GM19397 (cell line): ENCODE results near the gene CCDC136.

Experiments used
- ATAC-seq: cut with Tn5 transposase; IDR thresholded peaks from one replicate; pipeline ENCODE4 v1.9.1; 2021; ENCODE audit warnings: mild to moderate bottlenecking, moderate library complexity; ENCODE audit not compliant: unreplicated experiment

CCDC136 gene

DNA sequence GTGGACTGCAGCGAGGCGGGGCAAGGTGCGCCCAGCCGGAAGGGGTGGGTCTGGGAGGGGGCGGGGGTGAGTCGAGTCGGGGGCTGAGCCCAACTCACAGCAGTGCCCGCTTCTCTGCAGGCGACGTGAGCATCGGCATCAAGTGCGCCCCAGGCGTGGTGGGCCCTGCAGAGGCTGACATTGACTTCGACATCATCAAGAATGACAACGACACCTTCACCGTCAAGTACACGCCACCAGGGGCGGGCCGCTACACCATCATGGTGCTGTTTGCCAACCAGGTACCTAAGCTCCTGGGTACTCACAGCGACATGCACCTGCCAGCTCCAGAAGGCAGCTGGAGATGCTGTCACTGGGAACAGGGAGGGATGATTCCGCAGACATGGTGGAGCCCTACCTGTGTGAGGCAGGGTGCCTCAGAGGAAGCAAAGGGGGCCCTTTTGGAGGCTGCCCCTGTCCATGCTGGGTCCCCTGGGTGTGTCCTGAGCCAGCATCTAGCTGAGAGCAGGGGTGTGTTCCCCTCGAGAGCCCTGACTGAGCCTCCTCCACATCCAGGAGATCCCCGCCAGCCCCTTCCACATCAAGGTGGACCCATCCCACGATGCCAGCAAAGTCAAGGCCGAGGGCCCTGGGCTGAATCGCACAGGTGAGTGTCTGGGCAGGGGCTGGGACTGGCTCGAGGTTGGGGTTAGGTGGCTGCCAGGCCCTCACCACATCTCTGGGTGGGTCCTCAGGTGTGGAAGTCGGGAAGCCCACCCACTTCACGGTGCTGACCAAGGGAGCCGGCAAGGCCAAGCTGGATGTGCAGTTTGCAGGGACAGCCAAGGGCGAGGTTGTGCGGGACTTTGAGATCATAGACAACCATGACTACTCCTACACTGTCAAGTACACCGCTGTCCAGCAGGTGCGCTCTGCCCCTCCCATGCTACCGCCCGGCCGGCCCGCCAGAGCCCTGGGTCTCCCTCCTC lies 51.2 kb downstream of the CCDC136 start:
- no peak for ATAC-seq

DNA sequence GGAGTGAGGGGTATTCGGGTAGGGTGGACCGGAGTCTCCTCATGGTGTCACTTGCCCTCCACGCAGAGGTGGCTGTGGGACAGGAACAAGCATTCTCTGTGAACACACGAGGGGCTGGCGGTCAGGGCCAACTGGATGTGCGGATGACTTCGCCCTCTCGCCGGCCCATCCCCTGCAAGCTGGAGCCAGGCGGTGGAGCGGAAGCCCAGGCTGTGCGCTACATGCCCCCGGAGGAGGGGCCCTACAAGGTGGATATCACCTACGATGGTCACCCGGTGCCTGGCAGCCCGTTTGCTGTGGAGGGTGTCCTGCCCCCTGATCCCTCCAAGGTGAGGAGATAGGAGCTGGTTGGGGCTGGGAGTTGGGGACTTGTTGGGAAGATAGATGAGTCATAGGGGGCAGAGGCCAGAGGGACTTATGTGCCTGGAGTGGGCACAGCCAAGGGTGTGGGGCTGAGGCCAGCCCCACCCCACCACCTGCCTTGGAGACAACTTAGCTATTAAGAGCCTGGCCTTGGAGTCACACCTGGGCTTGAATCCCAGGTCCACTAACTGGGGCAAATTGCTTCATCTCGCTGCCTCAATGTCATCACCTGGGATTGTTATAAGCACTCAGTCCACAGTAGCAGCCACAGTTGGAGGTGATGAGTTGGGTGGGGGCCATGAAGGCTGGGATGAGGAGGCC lies 52.3 kb downstream of the CCDC136 start:
- ATAC-seq = no peak

DNA sequence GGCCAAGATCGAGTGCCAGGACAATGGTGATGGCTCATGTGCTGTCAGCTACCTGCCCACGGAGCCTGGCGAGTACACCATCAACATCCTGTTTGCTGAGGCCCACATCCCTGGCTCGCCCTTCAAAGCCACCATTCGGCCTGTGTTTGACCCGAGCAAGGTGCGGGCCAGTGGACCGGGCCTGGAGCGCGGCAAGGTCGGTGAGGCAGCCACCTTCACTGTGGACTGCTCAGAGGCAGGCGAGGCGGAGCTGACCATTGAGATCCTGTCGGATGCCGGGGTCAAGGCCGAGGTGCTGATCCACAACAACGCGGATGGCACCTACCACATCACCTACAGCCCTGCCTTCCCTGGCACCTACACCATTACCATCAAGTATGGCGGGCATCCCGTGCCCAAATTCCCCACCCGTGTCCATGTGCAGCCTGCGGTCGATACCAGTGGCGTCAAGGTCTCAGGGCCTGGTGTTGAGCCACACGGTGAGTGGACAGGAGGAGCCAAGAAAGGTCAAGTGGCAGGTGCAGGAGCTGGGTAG lies 53.1 kb downstream of the CCDC136 start:
- no peak for ATAC-seq

DNA sequence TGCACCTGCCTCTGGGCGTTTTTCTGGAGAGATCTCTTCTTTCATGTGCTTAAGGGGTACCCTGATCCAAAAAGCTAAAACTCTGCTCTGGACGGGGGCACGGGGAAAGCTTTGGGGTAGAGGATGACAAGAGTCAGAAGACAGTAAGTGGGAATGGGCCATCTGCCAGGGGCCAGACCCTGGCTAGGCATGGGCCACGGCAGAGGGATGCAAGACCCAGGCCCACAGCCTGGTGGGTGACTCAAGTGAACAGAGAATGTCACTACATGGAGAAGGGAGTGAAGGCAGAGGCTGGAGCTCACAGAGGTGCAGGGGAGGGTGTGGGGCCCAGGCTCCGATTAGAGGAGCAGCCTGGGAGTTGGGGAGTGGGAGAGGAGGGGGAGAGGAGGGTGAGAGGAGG lies 53.7 kb downstream of the CCDC136 start:
- no peak for ATAC-seq

DNA sequence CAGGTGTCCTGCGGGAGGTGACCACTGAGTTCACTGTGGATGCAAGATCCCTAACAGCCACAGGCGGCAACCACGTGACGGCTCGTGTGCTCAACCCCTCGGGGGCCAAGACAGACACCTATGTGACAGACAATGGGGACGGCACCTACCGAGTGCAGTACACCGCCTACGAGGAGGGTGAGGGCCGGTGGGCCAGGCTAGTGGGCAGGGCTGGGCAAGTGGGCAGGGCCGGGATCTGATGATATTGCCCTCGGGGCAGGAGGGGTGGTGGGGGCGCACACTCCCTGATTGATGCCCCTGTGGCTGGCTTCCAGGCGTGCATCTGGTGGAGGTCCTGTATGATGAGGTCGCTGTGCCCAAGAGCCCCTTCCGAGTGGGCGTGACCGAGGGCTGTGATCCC lies 54.2 kb downstream of the CCDC136 start:
- no peak for ATAC-seq

DNA sequence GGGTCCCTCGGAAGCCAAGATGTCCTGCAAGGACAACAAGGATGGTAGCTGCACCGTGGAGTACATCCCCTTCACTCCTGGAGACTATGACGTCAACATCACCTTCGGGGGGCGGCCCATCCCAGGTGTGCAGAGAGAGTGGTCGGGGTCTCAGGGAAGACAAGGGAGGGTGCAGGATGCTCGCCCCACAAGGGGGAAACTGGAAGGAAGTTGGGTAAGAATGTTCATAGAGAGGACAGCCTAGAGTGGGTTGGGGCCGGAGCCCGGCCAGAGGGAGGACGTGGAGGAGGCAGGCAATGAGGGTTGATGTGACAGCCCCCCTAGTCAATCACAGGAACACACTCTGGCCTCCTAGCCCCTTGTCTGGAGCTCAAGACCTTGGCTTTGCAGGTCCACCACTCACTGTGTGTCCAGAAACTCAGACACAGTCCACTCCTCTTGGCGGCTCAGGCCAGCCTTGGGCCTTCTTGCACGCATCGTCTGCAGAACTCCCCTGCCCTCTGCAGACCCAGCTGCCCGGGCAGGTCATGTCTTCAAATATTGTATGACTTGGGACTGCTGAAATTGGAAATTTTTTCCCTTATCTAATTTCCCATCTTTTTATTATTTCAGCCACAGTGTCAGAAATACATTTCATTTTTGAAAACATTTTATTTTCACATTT lies 55.1 kb downstream of the CCDC136 start:
- ATAC-seq = no peak

DNA sequence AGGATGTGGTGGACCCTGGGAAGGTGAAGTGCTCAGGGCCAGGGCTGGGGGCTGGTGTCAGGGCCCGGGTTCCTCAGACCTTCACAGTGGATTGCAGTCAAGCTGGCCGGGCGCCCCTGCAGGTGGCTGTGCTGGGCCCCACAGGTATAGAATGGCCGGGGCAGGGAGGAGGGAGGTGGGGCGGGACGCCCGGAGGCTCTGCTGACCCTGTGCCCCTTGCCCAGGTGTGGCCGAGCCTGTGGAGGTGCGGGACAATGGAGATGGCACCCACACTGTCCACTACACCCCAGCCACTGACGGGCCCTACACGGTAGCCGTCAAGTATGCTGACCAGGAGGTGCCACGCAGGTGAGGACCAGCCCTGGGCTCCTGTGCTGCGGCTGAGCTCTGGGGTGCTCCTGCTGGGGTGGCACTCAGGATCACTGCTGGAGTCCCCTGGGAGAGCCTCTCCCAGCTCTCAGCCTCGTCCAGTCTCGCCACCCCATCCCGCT lies 56.0 kb downstream of the CCDC136 start:
- no peak for ATAC-seq

DNA sequence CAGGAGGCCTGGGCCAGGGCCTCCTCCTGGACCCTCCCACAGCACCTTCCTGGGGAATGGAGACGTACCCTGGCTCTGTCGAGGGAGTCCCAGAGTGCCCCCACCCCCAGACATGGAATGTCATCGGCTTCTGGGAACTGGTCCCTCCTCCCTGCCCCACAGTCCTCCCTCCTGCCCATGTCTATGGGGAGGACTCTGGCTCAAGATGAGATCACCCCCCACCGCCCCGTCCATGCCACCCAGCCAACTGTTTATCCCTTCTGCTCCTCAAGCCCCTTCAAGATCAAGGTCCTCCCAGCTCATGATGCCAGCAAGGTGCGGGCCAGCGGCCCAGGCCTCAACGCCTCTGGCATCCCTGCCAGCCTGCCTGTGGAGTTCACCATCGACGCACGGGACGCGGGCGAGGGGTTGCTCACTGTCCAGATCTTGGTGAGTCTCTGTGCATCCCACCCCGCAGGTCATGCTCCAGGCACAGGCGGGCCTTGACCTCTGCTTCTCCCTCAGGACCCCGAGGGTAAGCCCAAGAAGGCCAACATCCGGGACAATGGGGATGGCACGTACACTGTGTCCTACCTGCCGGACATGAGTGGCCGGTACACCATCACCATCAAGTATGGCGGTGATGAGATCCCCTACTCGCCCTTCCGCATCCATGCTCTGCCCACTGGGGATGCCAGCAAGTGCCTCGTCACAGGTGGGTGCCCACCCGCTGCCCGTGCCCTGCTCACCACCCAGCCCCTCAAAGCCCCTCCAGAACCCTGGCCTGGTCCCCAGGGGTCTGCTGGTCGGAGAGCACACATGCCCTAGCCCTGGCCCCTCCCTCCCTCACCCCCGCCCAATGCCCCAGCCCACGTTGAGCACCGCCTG lies 56.8 kb downstream of the CCDC136 start:
- ATAC-seq = no peak

DNA sequence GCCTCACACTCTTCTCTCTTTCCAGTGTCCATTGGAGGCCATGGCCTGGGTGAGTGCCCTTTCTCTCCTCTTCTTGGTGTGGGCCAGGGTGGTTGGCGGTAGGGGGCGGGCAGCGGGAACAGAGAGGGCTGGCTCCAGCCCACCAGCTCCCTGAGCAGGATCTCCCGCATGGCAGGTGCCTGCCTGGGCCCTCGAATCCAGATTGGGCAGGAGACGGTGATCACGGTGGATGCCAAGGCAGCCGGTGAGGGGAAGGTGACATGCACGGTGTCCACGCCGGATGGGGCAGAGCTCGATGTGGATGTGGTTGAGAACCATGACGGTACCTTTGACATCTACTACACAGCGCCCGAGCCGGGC lies 57.4 kb downstream of the CCDC136 start:
- ATAC-seq = no peak

DNA sequence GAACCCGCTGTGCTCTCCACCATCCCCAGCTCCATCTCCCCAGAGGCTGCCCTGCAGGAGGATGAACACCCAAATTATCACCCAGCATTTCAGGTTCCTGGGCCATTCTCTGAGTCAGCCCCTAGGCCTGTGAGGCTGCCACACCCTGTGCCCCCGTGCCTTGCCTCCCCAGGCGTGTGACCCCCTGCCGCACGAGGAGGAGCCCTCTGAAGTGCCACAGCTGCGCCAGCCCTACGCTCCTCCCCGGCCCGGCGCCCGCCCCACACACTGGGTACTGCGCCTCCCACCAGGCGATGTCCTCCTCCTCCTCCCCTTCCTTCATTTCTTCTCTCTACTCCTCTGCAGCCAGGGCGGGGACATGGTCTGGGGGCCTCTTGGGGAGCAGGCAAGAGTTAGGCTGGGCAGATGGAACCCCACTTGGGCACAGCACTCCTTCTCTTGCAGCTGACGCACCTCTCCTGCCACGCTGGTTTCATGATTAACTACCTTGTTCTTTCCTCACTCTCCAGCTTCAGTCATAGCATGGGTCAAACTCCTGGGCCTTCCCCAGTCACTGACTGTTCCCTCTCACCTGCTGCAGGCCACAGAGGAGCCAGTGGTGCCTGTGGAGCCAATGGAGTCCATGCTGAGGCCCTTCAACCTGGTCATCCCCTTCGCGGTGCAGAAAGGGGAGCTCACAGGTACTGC lies 58.2 kb downstream of the CCDC136 start:
- no peak for ATAC-seq

DNA sequence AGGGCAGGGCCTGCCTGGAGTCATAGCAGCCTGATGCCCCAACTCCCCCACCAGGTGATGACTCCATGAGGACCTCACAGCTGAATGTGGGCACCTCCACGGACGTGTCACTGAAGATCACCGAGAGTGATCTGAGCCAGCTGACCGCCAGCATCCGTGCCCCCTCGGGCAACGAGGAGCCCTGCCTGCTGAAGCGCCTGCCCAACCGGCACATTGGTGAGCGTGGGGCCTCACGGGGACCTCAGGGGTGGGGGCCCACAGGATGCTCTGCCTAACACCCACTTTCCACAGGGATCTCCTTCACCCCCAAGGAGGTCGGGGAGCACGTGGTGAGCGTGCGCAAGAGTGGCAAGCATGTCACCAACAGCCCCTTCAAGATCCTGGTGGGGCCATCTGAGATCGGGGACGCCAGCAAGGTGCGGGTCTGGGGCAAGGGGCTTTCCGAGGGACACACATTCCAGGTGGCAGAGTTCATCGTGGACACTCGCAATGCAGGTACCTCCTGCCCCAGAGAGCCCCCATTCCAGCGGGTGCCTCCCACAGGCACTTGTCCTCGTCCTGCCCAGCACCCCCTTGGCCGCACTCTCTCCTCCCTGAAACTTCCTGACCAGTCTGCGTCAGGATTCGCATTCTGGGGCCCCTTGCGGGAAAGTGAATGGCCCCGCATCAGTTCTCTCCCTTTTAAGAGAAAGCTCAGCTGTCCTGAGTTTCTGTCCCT lies 60.9 kb downstream of the CCDC136 start:
- no peak for ATAC-seq

DNA sequence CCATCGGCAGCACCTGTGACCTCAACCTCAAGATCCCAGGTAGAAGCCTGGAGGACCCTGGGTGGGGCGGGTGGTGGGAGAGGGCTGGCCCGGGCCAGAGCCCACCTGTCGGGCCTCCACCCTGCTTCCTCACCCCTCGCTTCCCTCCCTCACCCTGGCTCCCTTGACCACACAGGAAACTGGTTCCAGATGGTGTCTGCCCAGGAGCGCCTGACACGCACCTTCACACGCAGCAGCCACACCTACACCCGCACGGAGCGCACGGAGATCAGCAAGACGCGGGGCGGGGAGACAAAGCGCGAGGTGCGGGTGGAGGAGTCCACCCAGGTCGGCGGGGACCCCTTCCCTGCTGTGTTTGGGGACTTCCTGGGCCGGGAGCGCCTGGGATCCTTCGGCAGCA lies 62.0 kb downstream of the CCDC136 start:
- ATAC-seq = no peak

DNA sequence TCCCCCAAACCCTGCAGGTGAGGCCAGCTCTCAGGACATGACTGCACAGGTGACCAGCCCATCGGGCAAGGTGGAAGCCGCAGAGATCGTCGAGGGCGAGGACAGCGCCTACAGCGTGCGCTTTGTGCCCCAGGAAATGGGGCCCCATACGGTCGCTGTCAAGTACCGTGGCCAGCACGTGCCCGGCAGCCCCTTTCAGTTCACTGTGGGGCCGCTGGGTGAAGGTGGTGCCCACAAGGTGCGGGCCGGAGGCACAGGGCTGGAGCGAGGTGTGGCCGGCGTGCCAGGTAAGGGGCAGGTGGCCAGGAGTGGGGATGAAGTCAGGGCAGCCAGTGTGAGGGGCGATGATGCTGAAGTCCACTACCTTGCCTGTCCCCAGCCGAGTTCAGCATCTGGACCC lies 62.6 kb downstream of the CCDC136 start:
- no peak for ATAC-seq

DNA sequence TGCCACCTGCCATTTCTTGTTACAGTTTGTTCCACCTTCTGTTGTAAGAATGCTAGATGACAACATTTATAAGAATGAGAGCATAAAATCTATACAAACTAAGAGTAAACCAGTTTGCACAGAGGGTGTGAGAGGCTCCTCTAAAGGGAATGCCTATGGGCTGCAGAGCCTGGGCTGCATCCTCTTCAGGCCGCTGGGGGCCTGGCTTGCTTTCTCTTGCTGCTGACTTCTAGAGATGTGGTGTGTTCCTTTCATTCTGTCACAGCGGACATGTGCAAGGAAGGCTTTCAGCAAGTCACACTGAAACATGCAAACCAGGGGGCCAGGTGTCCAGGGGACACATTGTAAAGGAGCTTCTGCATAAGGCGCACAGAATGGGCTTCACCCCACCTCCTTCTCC lies 63.8 kb downstream of the CCDC136 start:
- ATAC-seq = no peak

DNA sequence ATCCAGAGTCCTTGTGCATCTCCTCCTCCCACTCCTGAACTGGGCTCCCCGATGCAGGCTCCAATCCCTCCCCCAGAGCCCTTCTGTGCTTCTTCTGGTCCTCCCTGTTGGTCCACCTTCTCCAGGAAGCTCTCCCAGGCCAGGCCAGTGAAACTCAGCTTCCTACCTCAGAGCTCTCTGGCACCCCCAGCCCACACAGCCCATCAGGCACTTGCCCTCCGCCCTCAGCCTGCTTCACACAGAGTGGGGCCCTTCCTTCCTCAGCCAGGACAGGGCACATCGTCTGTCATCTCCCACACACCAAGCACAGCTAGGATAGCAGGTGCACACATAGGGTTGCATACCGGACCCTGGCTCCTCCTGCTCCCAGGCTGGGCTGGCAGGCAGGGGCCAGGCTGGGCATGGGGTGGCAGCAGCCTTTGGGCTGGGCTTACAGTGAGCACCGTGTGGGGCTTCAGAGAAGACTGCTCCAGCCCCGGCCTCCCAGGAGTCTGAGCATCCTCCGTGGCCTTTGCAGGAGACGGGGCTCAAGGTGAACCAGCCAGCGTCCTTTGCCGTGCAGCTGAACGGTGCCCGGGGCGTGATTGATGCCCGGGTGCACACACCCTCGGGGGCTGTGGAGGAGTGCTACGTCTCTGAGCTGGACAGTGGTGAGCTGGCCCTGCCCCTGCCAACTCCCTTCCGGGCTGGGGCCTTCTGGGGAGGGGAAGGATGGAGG lies 64.4 kb downstream of the CCDC136 start:
- ATAC-seq = no peak

DNA sequence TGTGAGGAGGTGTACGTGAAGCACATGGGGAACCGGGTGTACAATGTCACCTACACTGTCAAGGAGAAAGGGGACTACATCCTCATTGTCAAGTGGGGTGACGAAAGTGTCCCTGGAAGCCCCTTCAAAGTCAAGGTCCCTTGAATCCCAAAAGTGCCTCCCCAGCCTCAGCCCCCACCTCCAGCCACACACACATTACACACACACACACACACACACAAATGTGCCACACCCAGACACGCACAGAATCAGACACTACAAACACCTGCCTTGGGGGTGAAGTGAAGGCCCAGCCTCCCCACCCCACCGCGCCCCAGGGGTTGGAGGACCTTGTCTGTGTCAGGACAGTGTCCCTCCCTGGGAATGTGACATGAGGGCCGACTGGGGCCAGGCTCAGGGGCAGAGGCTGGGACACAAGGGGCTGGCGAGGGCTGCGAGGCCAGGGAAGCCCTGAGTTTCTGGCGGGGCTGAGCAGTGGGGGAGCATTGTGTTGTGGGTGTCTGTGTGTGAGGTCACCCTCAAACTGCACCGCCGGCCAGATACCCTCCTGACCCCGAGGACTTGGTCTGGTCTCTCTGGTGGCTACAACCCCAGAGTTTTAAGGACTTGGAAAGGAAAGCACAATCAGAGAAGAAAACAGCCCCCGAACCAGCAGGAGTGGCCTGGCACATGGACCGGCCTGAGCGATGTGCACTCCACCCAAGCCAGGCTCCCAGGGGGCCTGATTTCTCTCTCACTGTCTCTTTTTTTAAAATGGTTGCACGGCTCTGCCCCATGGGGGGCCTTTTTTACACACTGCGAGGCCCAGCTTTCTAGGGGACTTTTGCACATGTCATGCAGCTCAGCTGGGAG lies 66.8 kb downstream of the CCDC136 start:
- ATAC-seq = no peak
